NCI-H2227 (cell line): ENCODE measurements around the gene PPP4C.
"Not testable (repeated sequence)": the region's sequence is repeated elsewhere in the genome, so short reads cannot be mapped to it uniquely, and the experiment has no call there.

ENCODE experiments used
- DNase-seq: peaks from one replicate; lab custom pipeline; 2025; ENCODE audit not compliant: unreplicated experiment; lab: John Stamatoyannopoulos, UW

PPP4C gene

DNA sequence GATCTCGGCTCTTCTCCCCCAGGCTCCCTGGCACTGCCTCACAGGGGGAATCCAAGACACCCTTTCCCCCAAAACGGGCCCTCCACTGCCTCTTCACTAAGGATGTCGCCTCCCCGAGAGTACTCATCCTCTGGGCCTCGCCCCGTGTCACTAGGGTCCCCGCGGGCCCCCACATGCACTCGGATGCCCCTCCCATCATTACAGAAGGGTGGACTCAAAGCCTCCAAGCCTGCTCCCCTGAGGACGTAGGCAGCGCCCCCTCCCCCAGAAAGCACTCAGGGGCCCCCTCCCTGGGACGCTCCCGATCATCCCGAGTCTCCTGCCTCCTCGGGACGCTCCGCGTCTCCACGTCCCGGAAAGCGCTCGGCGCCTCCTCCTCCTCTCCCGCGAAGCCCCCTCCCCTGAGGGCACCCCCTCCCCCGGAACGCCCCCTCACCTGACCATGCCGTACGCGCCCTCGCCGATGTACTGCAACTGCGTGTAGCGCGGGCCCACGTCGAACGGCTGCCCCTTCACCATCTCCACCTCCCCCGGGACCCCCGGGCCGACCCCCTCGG lies 46.9 kb downstream of the PPP4C start:
- peak; percentile 80 for DNase-seq

DNA sequence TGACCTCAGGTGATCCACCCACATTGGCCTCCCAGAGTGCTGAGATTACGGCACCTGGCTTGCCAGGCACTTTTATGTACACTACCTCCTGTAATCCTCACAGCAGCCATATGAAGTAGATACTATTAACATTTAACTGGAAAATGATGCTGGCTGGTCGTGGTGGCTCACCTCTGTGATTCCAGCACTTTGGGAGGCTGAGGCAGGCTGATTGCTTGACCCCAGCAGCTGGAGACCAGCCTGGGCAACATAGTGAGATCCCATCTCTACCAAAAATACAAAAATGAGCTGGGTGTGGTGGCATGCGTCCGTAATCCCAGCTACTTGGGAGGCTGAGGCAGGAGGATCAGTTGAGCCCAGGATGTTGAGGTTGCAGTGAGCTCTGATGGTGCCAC lies 49.2 kb downstream of the PPP4C start:
- no peak for DNase-seq

DNA sequence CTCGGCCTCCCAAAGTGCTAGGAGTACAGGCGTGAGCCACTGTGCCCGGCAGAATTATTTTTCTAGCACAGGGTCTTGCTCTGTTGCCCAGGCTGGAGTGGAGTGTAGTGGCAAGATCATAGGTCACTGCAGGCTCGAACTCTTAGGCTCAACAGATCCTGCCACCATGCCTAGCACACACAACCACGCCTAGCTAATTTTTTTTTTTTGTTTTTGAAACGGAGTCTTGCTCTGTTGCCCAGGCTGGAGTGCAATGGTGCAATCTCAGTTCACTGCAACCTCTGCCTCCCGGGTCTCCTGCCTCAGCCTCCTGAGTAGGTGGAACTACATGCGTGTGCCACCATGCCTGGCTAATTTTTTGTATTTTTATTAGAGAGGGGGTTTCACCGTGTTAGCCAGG lies 49.9 kb downstream of the PPP4C start:
- not testable (repeated sequence) for DNase-seq

DNA sequence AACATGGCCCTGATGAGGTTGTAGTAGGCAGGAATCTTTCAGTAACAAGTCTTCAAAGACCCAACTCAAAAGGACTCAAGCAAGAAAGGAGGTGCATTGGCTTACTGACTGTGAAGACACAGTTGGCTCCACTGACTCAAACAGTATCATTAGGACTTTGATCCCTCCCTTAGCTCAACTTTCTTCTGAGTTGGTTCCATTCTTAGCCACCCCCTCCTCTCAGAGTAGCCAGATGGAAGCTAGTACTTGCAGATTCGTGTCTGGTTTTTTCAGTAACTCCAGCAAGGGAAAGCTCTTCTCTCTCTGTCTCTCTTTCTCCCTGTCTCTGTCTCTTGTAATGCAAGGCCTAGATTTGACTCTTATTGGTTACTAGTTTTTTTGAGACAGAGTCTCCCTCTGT lies 52.2 kb downstream of the PPP4C start:
- DNase-seq: no peak

DNA sequence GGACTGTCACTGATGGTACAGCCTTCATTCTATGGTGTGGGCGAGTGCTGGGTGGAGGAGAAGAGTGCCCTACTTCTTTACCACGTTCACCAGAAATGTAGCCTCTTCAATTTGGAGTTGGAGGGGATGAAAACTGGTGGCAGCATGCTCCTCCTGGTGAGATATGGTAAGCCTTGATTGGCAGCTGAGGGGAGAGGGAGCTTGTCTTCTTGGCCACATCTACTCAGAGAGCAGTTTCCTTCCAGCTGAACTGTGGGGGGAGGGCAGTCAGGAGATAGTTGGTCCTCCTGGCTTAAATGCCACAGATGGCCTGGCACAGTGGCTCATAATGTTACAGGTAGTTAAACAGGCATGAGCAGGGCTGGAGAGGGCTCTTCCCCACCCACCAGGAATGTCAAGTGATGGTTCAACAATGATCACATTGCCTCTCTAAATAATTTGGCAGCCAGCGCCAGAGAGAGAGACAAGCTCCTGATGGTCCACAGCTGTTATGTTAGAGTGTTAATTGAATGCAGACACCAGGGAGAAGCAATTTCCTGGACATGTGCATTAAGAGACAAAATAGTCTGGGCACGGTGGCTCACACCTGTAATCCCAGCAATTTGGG lies 56.2 kb downstream of the PPP4C start:
- DNase-seq: peak; percentile 65

DNA sequence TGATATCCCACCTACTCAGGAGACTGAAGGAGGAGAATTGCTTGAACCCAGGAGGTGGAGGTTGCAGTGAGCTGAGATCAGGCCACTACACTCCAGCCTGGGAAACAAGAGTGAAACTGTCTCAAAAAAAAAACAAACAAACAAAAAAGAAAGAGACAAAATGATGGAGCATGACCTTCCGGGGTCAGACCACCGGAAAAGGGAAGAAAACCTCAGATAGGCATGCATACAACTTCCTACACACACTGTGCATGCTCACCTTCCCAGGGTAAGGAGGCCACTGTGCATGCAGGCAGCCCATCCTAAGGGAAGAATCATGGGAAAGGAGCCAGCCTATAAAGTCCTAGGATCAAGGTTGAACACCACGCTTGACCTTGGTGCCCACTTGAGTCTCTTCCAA lies 56.8 kb downstream of the PPP4C start:
- no peak for DNase-seq
